Astrocyte of the cerebellum (primary cell): ENCODE data around the gene CACNA1B.

Experiments
- DNase-seq: peaks from one replicate; pipeline ENCODE4 v3.0.0-alpha.2; 2011; ENCODE audit warnings: low read depth
- H3K4me3 ChIP-seq: 2 replicates; pipeline ENCODE4 v1.5.1; 2011; ENCODE audit warnings: mild to moderate bottlenecking, low read depth, low read length, moderate library complexity
- CTCF ChIP-seq: IDR thresholded peaks from 2 replicates; pipeline ENCODE4 v1.5.1; 2012; ENCODE audit warnings: low read length, low read depth, moderate library complexity, mild to moderate bottlenecking; ENCODE audit errors: missing control alignments
- in situ Hi-C: cut with HindIII; loops from 2 replicates; pipeline ENCODE4 v1.10.0; 2017; ENCODE audit warnings: low sequenced_read_pairs

CACNA1B gene

DNA sequence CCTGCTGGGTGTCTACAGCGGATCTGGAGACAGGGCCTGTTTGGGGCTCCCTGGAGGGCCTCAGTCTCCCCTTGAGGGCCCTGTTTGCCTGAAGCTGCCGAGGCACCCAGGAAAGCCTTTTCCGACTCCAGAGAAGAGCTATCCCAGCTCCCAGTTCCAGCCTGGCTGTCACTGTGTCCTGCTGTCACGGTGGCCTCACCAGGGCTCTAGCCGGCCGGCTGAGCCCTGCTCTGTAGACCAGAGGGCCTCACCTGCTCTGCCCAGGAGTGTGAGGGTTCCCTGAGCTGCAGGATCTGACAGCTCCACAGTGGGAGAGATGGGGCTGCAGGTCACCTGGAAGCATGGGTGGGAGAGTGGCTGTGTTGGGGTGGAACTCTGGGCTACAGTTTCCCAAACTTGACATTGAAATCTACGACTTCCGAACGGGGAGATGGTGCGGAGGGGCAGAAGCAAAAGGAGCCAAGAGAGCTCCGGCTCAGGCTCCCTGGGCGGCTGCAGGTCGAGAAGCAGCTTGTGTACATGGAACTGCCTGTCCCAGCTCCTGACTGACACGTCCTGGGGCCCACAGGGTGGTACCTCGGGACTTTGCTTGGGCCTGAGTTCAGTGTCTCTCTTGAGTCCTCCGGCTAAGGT, 94.9 kb downstream of the CACNA1B start:
- in situ Hi-C loops, result no loop called here
- H3K4me3 ChIP-seq, result no peak overlapping the region
- no peak for TF ChIP-seq CTCF
- no peak for DNase-seq

- in situ Hi-C loops, result no loop called here
- no peak for DNase-seq
These were observed 95.4 kb downstream of the CACNA1B start for GRCh38 chr9:137972988-137973470.

DNA sequence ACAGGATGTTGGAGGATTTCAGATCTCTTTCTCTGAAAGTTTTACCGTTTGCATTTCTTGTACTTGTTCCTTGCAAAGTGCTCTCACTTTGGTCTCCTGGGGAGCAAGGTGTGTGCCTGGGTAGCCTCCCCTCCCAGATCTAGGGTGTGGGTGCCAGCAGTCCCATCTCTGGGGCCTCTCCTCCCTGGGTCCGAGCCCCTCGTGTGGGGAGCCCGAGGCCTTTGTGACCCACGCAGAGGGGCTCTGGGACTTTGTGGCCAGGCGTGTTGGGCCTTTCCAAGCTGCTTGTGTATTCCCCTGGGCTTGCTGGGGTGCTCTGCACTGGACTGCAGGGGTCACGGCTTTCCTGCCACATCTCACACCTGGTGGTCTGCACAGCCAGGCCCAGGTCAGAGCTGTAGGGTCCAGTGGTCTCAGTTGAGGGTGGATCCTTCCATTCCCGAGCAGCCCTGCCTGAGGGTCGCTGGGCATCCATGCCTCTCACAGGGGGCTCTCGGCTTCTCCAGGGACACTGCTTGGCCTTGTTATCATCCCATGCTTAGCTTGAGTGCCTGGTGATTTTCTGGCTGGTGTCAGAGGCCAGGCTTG, 96.3 kb downstream of the CACNA1B start:
- no peak overlapping the region for H3K4me3 ChIP-seq
- in situ Hi-C loops, result no loop called here
- TF ChIP-seq CTCF, result no peak
- DNase-seq, result no peak

More at GRCh38 chr9:137972988-137973470, 95.4 kb downstream of the CACNA1B start:
- TF ChIP-seq CTCF, result no peak
- H3K4me3 ChIP-seq, result no peak overlapping the region

- TF ChIP-seq CTCF, result no peak
- in situ Hi-C loops, result no loop called here
- H3K4me3 ChIP-seq, result no peak overlapping the region
These were observed 97.4 kb downstream of the CACNA1B start for GRCh38 chr9:137974746-137975526.

GRCh38 chr9:137975527-137975913, 97.9 kb downstream of the CACNA1B start:
- no peak for DNase-seq
- in situ Hi-C loops, result no loop called here
- no peak overlapping the region for H3K4me3 ChIP-seq
- TF ChIP-seq CTCF, result no peak

More at GRCh38 chr9:137974746-137975526, 97.4 kb downstream of the CACNA1B start:
- no peak for DNase-seq

DNA sequence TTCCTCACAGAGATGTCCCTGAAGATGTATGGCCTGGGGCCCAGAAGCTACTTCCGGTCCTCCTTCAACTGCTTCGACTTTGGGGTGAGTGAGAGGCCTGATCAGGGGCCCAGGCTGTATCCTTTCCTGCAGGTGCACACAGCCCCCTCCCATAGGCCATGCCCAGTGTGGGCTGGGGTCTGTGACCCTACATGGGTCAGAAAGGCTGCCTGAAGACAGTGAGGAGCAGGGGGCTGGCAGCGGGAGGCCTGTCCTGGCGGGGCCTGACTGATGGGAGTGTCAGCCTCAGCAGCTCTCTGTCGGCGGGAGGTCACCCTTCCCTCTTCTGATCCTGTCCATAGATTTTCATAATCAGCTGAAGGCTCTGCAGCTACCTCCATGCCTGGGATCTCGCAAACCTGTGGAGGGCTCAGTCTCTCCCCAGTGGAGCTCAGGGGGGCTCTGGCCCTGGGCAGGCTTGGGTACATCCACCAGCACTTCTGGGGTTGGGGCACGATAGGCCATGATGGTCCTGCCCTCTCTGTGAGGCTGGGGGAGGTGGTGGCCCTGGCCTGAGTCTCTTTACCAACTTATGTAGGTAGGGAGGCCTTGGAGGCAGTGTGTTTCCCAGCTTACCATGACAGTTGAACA, 98.5 kb downstream of the CACNA1B start:
- DNase-seq, result no peak
- in situ Hi-C loops, result no loop called here
- no peak for TF ChIP-seq CTCF
- no peak overlapping the region for H3K4me3 ChIP-seq
